Small intestine (tissue), 7 donors: ENCODE measurements around the gene ATOH8. TPM values are rescaled to one million over a fixed set of nuclear protein-coding genes. Genes with fewer than 3 reads are reported as not detected.

ENCODE experiments used
- DNase-seq, 2 donors: peaks; one replicate each; pipeline versions ENCODE4 v3.0.0 to v3.0.0-alpha.2; 2013
- FAIRE-seq: peaks from 2 replicates; lab custom pipeline; 2012; peaks lifted over from hg19 to GRCh38; lab: Jason Lieb, UNC
- H3K27ac ChIP-seq, 3 donors: one replicate each; pipeline ENCODE4 v1.5.1; 2013; ENCODE audit warnings: low read length in 2 of 3, mild to moderate bottlenecking in 2 of 3, control low read depth in 1 of 3, inconsistent platforms in 1 of 3, low read depth in 1 of 3, moderate library complexity in 1 of 3
- H3K27me3 ChIP-seq, 3 donors: one replicate each; pipeline ENCODE4 v1.6.1; 2013; ENCODE audit warnings: low read length in 3 of 3, inconsistent platforms in 1 of 3; ENCODE audit not compliant: control insufficient read depth in 3 of 3, insufficient read depth in 3 of 3
- H3K36me3 ChIP-seq, 3 donors: one replicate each; pipeline ENCODE4 v1.6.1; 2013; ENCODE audit warnings: low read length in 3 of 3, inconsistent platforms in 1 of 3, low read depth in 1 of 3, mild to moderate bottlenecking in 1 of 3, moderate library complexity in 1 of 3; ENCODE audit not compliant: control insufficient read depth in 3 of 3, insufficient read depth in 2 of 3
- H3K4me1 ChIP-seq, 3 donors: one replicate each; pipeline ENCODE4 v1.6.1; 2013; ENCODE audit warnings: low read length in 2 of 3, inconsistent platforms in 1 of 3, low read depth in 1 of 3, mild to moderate bottlenecking in 1 of 3, moderate library complexity in 1 of 3; ENCODE audit not compliant: control insufficient read depth in 3 of 3, insufficient read depth in 2 of 3
- H3K4me3 ChIP-seq, 3 donors: one replicate each; pipeline ENCODE4 v1.5.1; 2013; ENCODE audit warnings: low read length in 3 of 3, control low read depth in 1 of 3, inconsistent platforms in 1 of 3, low read depth in 1 of 3, mild to moderate bottlenecking in 1 of 3, moderate library complexity in 1 of 3
- H3K9me3 ChIP-seq, 2 donors: one replicate each; pipeline ENCODE4 v1.6.1; 2013; ENCODE audit warnings: low read depth in 1 of 2, low read length in 1 of 2; ENCODE audit not compliant: control insufficient read depth in 2 of 2, insufficient read depth in 1 of 2
- WGBS, 3 donors: extraction: QIAGEN DNeasy Blood & Tissue Kit; methylation state at CpG; one replicate each; pipeline ENCODE4 v1.1.7; 2013; 5-methylcytosine and 5-hydroxymethylcytosine counted together
- polyA plus RNA-seq, 4 donors: library from polyadenylated mRNA; stranded (reverse) in 3 of 4; unstranded in 1 of 4; fragments of 200-250 nt in 3 of 4; fragments of 120-200 nt in 1 of 4; gene quantifications; one replicate each; pipeline versions ENCODE4 v1.2.1 to v1.2.3, GENCODE V29; 2013
- donor health status: healthy with polysubstance abuse.
- donor health status: control.
- donor health status: control.
- donor health status: Bipolar disorder and iron deficiency.
- donor health status: healthy.

ATOH8 gene
- polyA plus RNA-seq, 4 donors: 1.6 to 18.4 (median 3.7) TPM

- Histone ChIP-seq H3K4me1 (peaks cover 0 to 11% (median 2%) of the 10 kb centered on the region in 3 donors), H3K9me3 (no peaks in the 10 kb centered on the region), H3K27ac (no peak overlapping the region), H3K36me3 (no peaks in the 10 kb centered on the region), H3K4me3 (no peak overlapping the region), H3K27me3 (peaks cover 0 to 8% (median 3%) of the 10 kb centered on the region in 3 donors)
- WGBS, 3 donors: 68 to 75% (median 71%) methylated on average over 8 of the region's 8 CpGs
- DNase-seq (no peak), FAIRE-seq (no peak)
Measured at GRCh38 chr2:85714841-85715240, 39.0 kb upstream of the ATOH8 start.

GRCh38 chr2:85716346-85716914, 37.4 kb upstream of the ATOH8 start:
- 82 to 88% (median 83%) methylated on average over 13 of the region's 13 CpGs for WGBS, 3 donors
- DNase-seq: no peak
- Histone ChIP-seq H3K4me1 (peaks cover 0 to 8% (median 2%) of the 10 kb centered on the region in 3 donors), H3K9me3 (no peaks in the 10 kb centered on the region), H3K4me3 (no peak overlapping the region), H3K27me3 (peaks cover 0 to 10% (median 3%) of the 10 kb centered on the region in 3 donors), H3K27ac (no peak overlapping the region), H3K36me3 (no peaks in the 10 kb centered on the region)
- no peak for FAIRE-seq

GRCh38 chr2:85717308-85718008, 36.3 kb upstream of the ATOH8 start:
- Histone ChIP-seq H3K36me3 (no peaks in the 10 kb centered on the region), H3K4me1 (peaks cover 0 to 8% (median 2%) of the 10 kb centered on the region in 3 donors), H3K4me3 (no peak overlapping the region), H3K27me3 (peaks cover 0 to 10% (median 3%) of the 10 kb centered on the region in 3 donors), H3K27ac (no peak overlapping the region), H3K9me3 (no peaks in the 10 kb centered on the region)
- DNase-seq (no peak), FAIRE-seq (no peak)
- WGBS, 3 donors: 68 to 74% (median 73%) methylated on average over 15 of the region's 15 CpGs

- Histone ChIP-seq H3K36me3 (no peaks in the 10 kb centered on the region), H3K27me3 (peaks cover 0 to 10% (median 3%) of the 10 kb centered on the region in 3 donors), H3K9me3 (no peaks in the 10 kb centered on the region), H3K4me1 (peaks cover 0 to 8% (median 0%) of the 10 kb centered on the region in 3 donors), H3K4me3 (no peak overlapping the region), H3K27ac (no peak overlapping the region)
- WGBS, 3 donors: 81 to 82% (median 82%) methylated on average over 7 of the region's 7 CpGs
- no peak for DNase-seq
- FAIRE-seq: no peak
Measured at GRCh38 chr2:85718009-85718391, 35.8 kb upstream of the ATOH8 start.

- Histone ChIP-seq H3K4me1 (peaks cover 0 to 8% (median 0%) of the 10 kb centered on the region in 3 donors), H3K36me3 (no peaks in the 10 kb centered on the region), H3K9me3 (no peaks in the 10 kb centered on the region), H3K27ac (no peak overlapping the region), H3K4me3 (no peak overlapping the region), H3K27me3 (peaks cover 0 to 10% (median 3%) of the 10 kb centered on the region in 3 donors)
- FAIRE-seq: no peak
- WGBS, 3 donors: 45 to 79% (median 53%) methylated on average over 10 of the region's 10 CpGs
- peak; percentile 74 to 87 for DNase-seq
Measured at GRCh38 chr2:85718885-85719492, 34.8 kb upstream of the ATOH8 start.

GRCh38 chr2:85719609-85720240, 34.1 kb upstream of the ATOH8 start:
- Histone ChIP-seq H3K27me3 (peaks cover 0 to 10% (median 3%) of the 10 kb centered on the region in 3 donors), H3K36me3 (no peaks in the 10 kb centered on the region), H3K9me3 (no peaks in the 10 kb centered on the region), H3K4me3 (no peak overlapping the region), H3K27ac (no peak overlapping the region), H3K4me1 (peaks cover 0 to 8% (median 0%) of the 10 kb centered on the region in 3 donors)
- FAIRE-seq (no peak), DNase-seq (no peak)
- 85 to 94% (median 86%) methylated on average over 6 of the region's 6 CpGs for WGBS, 3 donors

- FAIRE-seq (no peak), DNase-seq (no peak)
- Histone ChIP-seq H3K4me1 (peaks cover 0 to 8% (median 0%) of the 10 kb centered on the region in 3 donors), H3K36me3 (no peaks in the 10 kb centered on the region), H3K27ac (no peak overlapping the region), H3K4me3 (no peak overlapping the region), H3K9me3 (no peaks in the 10 kb centered on the region), H3K27me3 (peaks cover 0 to 10% (median 3%) of the 10 kb centered on the region in 3 donors)
- 88 to 92% (median 88%) methylated on average over 1 of the region's 1 CpG for WGBS, 3 donors
Measured at GRCh38 chr2:85720533-85720932, 33.3 kb upstream of the ATOH8 start.

- 79 to 85% (median 82%) methylated on average over 4 of the region's 4 CpGs for WGBS, 3 donors
- DNase-seq: no peak
- Histone ChIP-seq H3K27me3 (peaks cover 0 to 2% (median 0%) of the 10 kb centered on the region in 3 donors), H3K4me1 (peaks cover 0 to 8% (median 0%) of the 10 kb centered on the region in 3 donors), H3K36me3 (no peaks in the 10 kb centered on the region), H3K9me3 (no peaks in the 10 kb centered on the region), H3K4me3 (no peak overlapping the region), H3K27ac (no peak overlapping the region)
- FAIRE-seq: no peak
Measured at GRCh38 chr2:85721641-85722040, 32.1 kb upstream of the ATOH8 start.
